ENCODE data around the gene TSC22D2.

The TSC22D2 gene

GRCh38 chr3:150429767-150430671 lies 21.9 kb downstream of the TSC22D2 start:
- H3K4me3 ChIP-seq (ENCODE audit: low read depth, low read length): no peak overlapping the region
- no peak for DNase-seq (ENCODE audit: low read depth)
- no peak for TF ChIP-seq CTCF (IDR thresholded peaks at IDR 0.05; ENCODE audit: low read depth, low read length, missing control alignments)

GRCh38 chr3:150433347-150433746 lies 25.2 kb downstream of the TSC22D2 start:
- no peak overlapping the region for H3K4me3 ChIP-seq (ENCODE audit: low read depth, low read length)
- DNase-seq (ENCODE audit: low read depth): no peak
- no peak for TF ChIP-seq CTCF (IDR thresholded peaks at IDR 0.05; ENCODE audit: low read depth, low read length, missing control alignments)

- DNase-seq (ENCODE audit: low read depth): no peak
- no peak for TF ChIP-seq CTCF (IDR thresholded peaks at IDR 0.05; ENCODE audit: low read depth, low read length, missing control alignments)
- H3K4me3 ChIP-seq (ENCODE audit: low read depth, low read length): no peak overlapping the region
These were observed 26.1 kb downstream of the TSC22D2 start for GRCh38 chr3:150434234-150434633.

- no peak for DNase-seq (ENCODE audit: low read depth)
- no peak overlapping the region for H3K4me3 ChIP-seq (ENCODE audit: low read depth, low read length)
- TF ChIP-seq CTCF (IDR thresholded peaks at IDR 0.05; ENCODE audit: low read depth, low read length, missing control alignments): no peak
These were observed 28.1 kb downstream of the TSC22D2 start for GRCh38 chr3:150436161-150436560.

- H3K4me3 ChIP-seq (ENCODE audit: low read depth, low read length): no peak overlapping the region
- no peak for TF ChIP-seq CTCF (IDR thresholded peaks at IDR 0.05; ENCODE audit: low read depth, low read length, missing control alignments)
- no peak for DNase-seq (ENCODE audit: low read depth)
These were observed 31.6 kb downstream of the TSC22D2 start for GRCh38 chr3:150439657-150440056.

- no peak for DNase-seq (ENCODE audit: low read depth)
- no peak overlapping the region for H3K4me3 ChIP-seq (ENCODE audit: low read depth, low read length)
- TF ChIP-seq CTCF (IDR thresholded peaks at IDR 0.05; ENCODE audit: low read depth, low read length, missing control alignments): no peak
These were observed 35.2 kb downstream of the TSC22D2 start for GRCh38 chr3:150443331-150443741.

GRCh38 chr3:150444371-150444770 lies 36.3 kb downstream of the TSC22D2 start:
- no peak overlapping the region for H3K4me3 ChIP-seq (ENCODE audit: low read depth, low read length)
- TF ChIP-seq CTCF (IDR thresholded peaks at IDR 0.05; ENCODE audit: low read depth, low read length, missing control alignments): no peak
- DNase-seq (ENCODE audit: low read depth): no peak

All from GM12864 (cell line).